Measurements from ENCODE around the gene EME1.

EME1 gene

GRCh38 chr17:50364061-50364458 is 9.0 kb upstream of the EME1 start:
- no peak for DNase-seq

GRCh38 chr17:50364715-50365114 is 8.3 kb upstream of the EME1 start:
- DNase-seq, result no peak

- no peak for DNase-seq
Observed at GRCh38 chr17:50365165-50365564, 7.9 kb upstream of the EME1 start.

GRCh38 chr17:50365649-50366393 is 7.2 kb upstream of the EME1 start:
- no peak for DNase-seq

GRCh38 chr17:50367401-50367800 is 5.6 kb upstream of the EME1 start:
- no peak for DNase-seq

- DNase-seq, result no peak
Observed at GRCh38 chr17:50370052-50370451, 3.0 kb upstream of the EME1 start.

GRCh38 chr17:50371526-50371925 is 1.5 kb upstream of the EME1 start:
- DNase-seq, result no peak

GRCh38 chr17:50372222-50372757 is 739 bp upstream of the EME1 start:
- DNase-seq, result no peak

GRCh38 chr17:50373705-50374104 is 676 bp downstream of the EME1 start:
- DNase-seq, result no peak

GRCh38 chr17:50375858-50376538 is 3.0 kb downstream of the EME1 start:
- DNase-seq, result no peak

GRCh38 chr17:50379351-50380132 is 6.5 kb downstream of the EME1 start:
- no peak for DNase-seq

GRCh38 chr17:50380369-50381259 is 7.6 kb downstream of the EME1 start:
- DNase-seq, result no peak

- DNase-seq, result no peak
Observed at GRCh38 chr17:50381260-50381815, 8.3 kb downstream of the EME1 start.

- DNase-seq, result no peak
Observed at GRCh38 chr17:50381920-50382319, 8.9 kb downstream of the EME1 start.

GRCh38 chr17:50382931-50383330 is 9.9 kb downstream of the EME1 start:
- DNase-seq, result no peak

- no peak for DNase-seq
Observed at GRCh38 chr17:50386510-50386909, 13.5 kb downstream of the EME1 start.

GRCh38 chr17:50388728-50389127 is 15.7 kb downstream of the EME1 start:
- no peak for DNase-seq

- DNase-seq, result no peak
Observed at GRCh38 chr17:50389534-50389933, 16.5 kb downstream of the EME1 start.

GRCh38 chr17:50392621-50393020 is 19.6 kb downstream of the EME1 start:
- no peak for DNase-seq

- no peak for DNase-seq
Observed at GRCh38 chr17:50393700-50394099, 20.7 kb downstream of the EME1 start.

GRCh38 chr17:50394711-50395110 is 21.7 kb downstream of the EME1 start:
- no peak for DNase-seq
